ENCODE data around the gene TMEM255A. TPM values are rescaled to one million over a fixed set of nuclear protein-coding genes. Genes with fewer than 3 reads are reported as not detected.
A peak's percentile ranks its signal among the peaks of the same experiment; 100 is the strongest.

The TMEM255A gene
- total and polyA plus RNA-seq, 2 of the 13 experiments (the other 11 are each of a cell fraction or from before 2014, with no cell fraction given), result 0.13 to 0.40 TPM

DNA sequence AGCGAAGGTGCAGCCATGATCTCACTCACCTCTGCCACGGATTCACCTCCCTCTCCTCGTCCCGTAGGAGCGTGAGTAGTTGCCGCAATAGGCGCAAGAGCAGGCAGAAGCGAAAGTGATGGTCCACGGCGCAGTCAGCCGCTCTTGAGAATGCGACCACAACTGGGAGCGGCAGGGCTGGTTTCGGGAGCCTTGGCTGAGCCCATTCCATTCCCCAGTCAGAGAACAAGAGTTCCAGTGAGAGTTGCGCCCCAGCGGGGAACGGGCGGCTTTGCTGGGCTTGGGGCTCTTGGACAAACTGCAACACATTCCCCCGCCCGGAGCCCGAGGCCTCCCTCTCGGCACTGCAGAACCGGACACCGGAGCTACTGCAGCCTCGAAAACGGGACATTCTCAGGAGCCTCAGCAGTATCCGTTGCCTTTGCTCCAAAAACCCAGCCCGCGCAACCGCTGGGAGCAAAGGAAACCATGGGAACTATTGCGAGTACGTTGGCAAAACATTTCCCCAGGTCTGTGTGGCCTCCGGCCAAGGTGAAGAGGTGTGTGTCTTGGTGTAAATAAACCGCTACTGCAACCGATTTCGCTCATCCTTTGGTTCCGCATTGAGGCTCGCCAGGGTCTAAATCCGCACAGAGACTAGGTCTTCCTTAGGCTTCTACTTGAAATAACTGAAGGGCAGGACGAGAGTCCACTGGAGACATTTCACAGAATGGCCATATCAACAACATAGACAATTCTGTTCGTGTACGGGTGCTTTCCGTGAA is 66.3 kb downstream of the TMEM255A start (continued):
- TF ChIP-seq IRX3 (CRISPR knock-in tag; IDR thresholded peaks at IDR 0.05; ENCODE audit: borderline replicate concordance, low read depth), result no peak
- TF ChIP-seq ZNF670 (CRISPR knock-in tag; IDR thresholded peaks at IDR 0.05; ENCODE audit: borderline replicate concordance), result peak; percentile 78; the same call in 1 of the 2 replicates
- TF ChIP-seq MAF1 (CRISPR knock-in tag; IDR thresholded peaks at IDR 0.05; ENCODE audit: borderline replicate concordance), result no peak
- TF ChIP-seq SALL1 (CRISPR knock-in tag; IDR thresholded peaks at IDR 0.05), result peak; percentile 56
- TF ChIP-seq ZNF570 (CRISPR knock-in tag; IDR thresholded peaks at IDR 0.05; ENCODE audit: borderline replicate concordance), result no peak
- TF ChIP-seq ZFP36L1 (CRISPR knock-in tag; IDR thresholded peaks at IDR 0.05), result no peak
- TF ChIP-seq ZNF260 (CRISPR knock-in tag; IDR thresholded peaks at IDR 0.05; ENCODE audit: borderline replicate concordance, low read depth), result no peak
- TF ChIP-seq, protein P1, sequence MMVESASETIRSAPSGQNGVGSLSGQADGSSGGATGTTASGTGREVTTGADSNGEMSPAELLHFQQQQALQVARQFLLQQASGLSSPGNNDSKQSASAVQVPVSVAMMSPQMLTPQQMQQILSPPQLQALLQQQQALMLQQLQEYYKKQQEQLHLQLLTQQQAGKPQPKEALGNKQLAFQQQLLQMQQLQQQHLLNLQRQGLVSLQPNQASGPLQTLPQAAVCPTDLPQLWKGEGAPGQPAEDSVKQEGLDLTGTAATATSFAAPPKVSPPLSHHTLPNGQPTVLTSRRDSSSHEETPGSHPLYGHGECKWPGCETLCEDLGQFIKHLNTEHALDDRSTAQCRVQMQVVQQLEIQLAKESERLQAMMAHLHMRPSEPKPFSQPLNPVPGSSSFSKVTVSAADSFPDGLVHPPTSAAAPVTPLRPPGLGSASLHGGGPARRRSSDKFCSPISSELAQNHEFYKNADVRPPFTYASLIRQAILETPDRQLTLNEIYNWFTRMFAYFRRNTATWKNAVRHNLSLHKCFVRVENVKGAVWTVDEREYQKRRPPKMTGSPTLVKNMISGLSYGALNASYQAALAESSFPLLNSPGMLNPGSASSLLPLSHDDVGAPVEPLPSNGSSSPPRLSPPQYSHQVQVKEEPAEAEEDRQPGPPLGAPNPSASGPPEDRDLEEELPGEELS (CRISPR knock-in tag; IDR thresholded peaks at IDR 0.05), result peak; percentile 97
- TF ChIP-seq, protein P2, sequence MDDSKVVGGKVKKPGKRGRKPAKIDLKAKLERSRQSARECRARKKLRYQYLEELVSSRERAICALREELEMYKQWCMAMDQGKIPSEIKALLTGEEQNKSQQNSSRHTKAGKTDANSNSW (CRISPR knock-in tag; IDR thresholded peaks at IDR 0.05; ENCODE audit: borderline replicate concordance), result no peak
- no peak for TF ChIP-seq BRCA1 (CRISPR knock-in tag; IDR thresholded peaks at IDR 0.05)
- no peak for TF ChIP-seq ARNT (IDR thresholded peaks at IDR 0.05)
- peak; percentile 50; the same call in 1 of the 2 replicates for TF ChIP-seq EHMT2 (IDR thresholded peaks at IDR 0.05; ENCODE audit: borderline replicate concordance, low read depth, low read length)
- peak; percentile 89 for TF ChIP-seq XRCC5 (optimal IDR thresholded peaks at IDR 0.05; ENCODE audit: low read length)
- 0 out of 2 replicates have a peak, but pooled peaks have one; percentile 51 for TF ChIP-seq MIXL1 (CRISPR knock-in tag; IDR thresholded peaks at IDR 0.05)
- TF ChIP-seq, protein P3, sequence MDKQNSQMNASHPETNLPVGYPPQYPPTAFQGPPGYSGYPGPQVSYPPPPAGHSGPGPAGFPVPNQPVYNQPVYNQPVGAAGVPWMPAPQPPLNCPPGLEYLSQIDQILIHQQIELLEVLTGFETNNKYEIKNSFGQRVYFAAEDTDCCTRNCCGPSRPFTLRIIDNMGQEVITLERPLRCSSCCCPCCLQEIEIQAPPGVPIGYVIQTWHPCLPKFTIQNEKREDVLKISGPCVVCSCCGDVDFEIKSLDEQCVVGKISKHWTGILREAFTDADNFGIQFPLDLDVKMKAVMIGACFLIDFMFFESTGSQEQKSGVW (CRISPR knock-in tag; IDR thresholded peaks at IDR 0.05; ENCODE audit: borderline replicate concordance), result no peak
- no peak for TF ChIP-seq ZNF83 (CRISPR knock-in tag; IDR thresholded peaks at IDR 0.05; ENCODE audit: borderline replicate concordance)
- TF ChIP-seq CREB1 (IDR thresholded peaks at IDR 0.05), result no peak
- TF ChIP-seq CREB1 (CRISPR knock-in tag; IDR thresholded peaks at IDR 0.05), result peak; percentile 23; the same call in 1 of the 2 replicates
- no peak for TF ChIP-seq ZNF441 (CRISPR knock-in tag; IDR thresholded peaks at IDR 0.05; ENCODE audit: borderline replicate concordance)
- no peak for TF ChIP-seq ZNF557 (CRISPR knock-in tag; IDR thresholded peaks at IDR 0.05)
- TF ChIP-seq CAMTA2 (CRISPR knock-in tag; IDR thresholded peaks at IDR 0.05; ENCODE audit: borderline replicate concordance), result no peak
- TF ChIP-seq FOXO1 (CRISPR knock-in tag; IDR thresholded peaks at IDR 0.05), result peak; percentile 44; the same call in 1 of the 2 replicates
- TF ChIP-seq ZNF678 (CRISPR knock-in tag; IDR thresholded peaks at IDR 0.05), result no peak
- peak; percentile 79 for TF ChIP-seq ZFY (CRISPR knock-in tag; IDR thresholded peaks at IDR 0.05)
- peak; percentile 50 for TF ChIP-seq U2AF1 (optimal IDR thresholded peaks at IDR 0.05; ENCODE audit: low read depth, low read length)
- 0 out of 2 replicates have a peak, but pooled peaks have one; percentile 35 for TF ChIP-seq NR2F2 (IDR thresholded peaks at IDR 0.05; ENCODE audit: borderline replicate concordance, low read depth)
- TF ChIP-seq, protein P4, sequence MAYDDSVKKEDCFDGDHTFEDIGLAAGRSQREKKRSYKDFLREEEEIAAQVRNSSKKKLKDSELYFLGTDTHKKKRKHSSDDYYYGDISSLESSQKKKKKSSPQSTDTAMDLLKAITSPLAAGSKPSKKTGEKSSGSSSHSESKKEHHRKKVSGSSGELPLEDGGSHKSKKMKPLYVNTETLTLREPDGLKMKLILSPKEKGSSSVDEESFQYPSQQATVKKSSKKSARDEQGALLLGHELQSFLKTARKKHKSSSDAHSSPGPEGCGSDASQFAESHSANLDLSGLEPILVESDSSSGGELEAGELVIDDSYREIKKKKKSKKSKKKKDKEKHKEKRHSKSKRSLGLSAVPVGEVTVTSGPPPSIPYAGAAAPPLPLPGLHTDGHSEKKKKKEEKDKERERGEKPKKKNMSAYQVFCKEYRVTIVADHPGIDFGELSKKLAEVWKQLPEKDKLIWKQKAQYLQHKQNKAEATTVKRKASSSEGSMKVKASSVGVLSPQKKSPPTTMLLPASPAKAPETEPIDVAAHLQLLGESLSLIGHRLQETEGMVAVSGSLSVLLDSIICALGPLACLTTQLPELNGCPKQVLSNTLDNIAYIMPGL (CRISPR knock-in tag; IDR thresholded peaks at IDR 0.05; ENCODE audit: borderline replicate concordance in 1 of 2, low read depth in 1 of 2), result peak; percentile 70 to 88; a peak in 3 of 4 replicates
